PC-9 (cell line): ENCODE measurements around the gene TCF12. TPM values are rescaled to one million over a fixed set of nuclear protein-coding genes. Genes with fewer than 3 reads are reported as not detected.

ENCODE experiments used
- BruUV-seq: library from RNA; stranded (reverse); fragments of 400-500 nt; replicated peaks from 2 replicates; lab custom pipeline; 2021; lab: Mats Ljungman, UMichigan
- CTCF ChIA-PET: fragments of 300-600 bp; sonication (Branson Sonifier 250); formaldehyde crosslinking; loops from one replicate; lab custom pipeline; 2022; ENCODE audit warnings: antibody characterized with exemption; lab: Charles Lee
- POLR2A ChIA-PET: fragments of 300-600 bp; sonication (Branson Sonifier 250); formaldehyde crosslinking; loops from one replicate; lab custom pipeline; 2022; ENCODE audit warnings: antibody characterized with exemption; ENCODE audit not compliant: unreplicated experiment; lab: Charles Lee
- DNase-seq, 2 experiments: peaks; one replicate each; pipeline versions ENCODE4 v3.0.0 to v3.0.0-alpha.2; 2015 to 2022; ENCODE audit warnings: mixed read lengths in 1 of 2
- H2AFZ ChIP-seq: fragments of 200-600 bp; sonication (generic); 2 replicates; pipeline ENCODE4 v1.8.1; 2017; ENCODE audit warnings: antibody characterized with exemption
- H3F3A ChIP-seq: fragments of 200-600 bp; sonication (generic); 2 replicates; pipeline ENCODE4 v1.8.1; 2017; ENCODE audit warnings: antibody characterized with exemption, mild to moderate bottlenecking, low read depth; ENCODE audit not compliant: insufficient read depth
- H3K27ac ChIP-seq: fragments of 200-600 bp; sonication (generic); 2 replicates; pipeline ENCODE4 v1.6.1; 2016; ENCODE audit warnings: mixed run types
- H3K27me3 ChIP-seq: fragments of 200-600 bp; sonication (generic); 2 replicates; pipeline ENCODE4 v1.6.1; 2016; ENCODE audit warnings: low read depth, mixed run types; ENCODE audit not compliant: insufficient read depth
- H3K36me3 ChIP-seq: fragments of 200-600 bp; sonication (generic); 2 replicates; pipeline ENCODE4 v1.6.1; 2016; ENCODE audit warnings: low read depth, mixed run types
- H3K4me1 ChIP-seq: fragments of 200-600 bp; sonication (generic); replicated peaks from 2 replicates; pipeline ENCODE4 v1.6.1; 2016; ENCODE audit warnings: mixed run types; ENCODE audit not compliant: insufficient read depth
- H3K4me2 ChIP-seq: fragments of 200-600 bp; sonication (generic); 2 replicates; pipeline ENCODE4 v1.6.1; 2017; ENCODE audit warnings: mixed run types
- H3K4me3 ChIP-seq: fragments of 200-600 bp; sonication (generic); 2 replicates; pipeline ENCODE4 v1.6.1; 2016; ENCODE audit warnings: mixed run types
- H3K79me2 ChIP-seq: fragments of 200-600 bp; sonication (generic); 2 replicates; pipeline ENCODE4 v1.6.1; 2017; ENCODE audit warnings: low read depth, mixed run types
- H3K9me2 ChIP-seq: fragments of 200-600 bp; sonication (generic); 2 replicates; pipeline ENCODE4 v1.8.1; 2017; ENCODE audit warnings: mild to moderate bottlenecking; ENCODE audit not compliant: insufficient read depth
- H3K9me3 ChIP-seq: fragments of 200-600 bp; sonication (generic); 2 replicates; pipeline ENCODE4 v1.8.1; 2016; ENCODE audit warnings: low read depth; ENCODE audit not compliant: insufficient read depth
- H4K20me1 ChIP-seq: fragments of 200-600 bp; sonication (generic); 2 replicates; pipeline ENCODE4 v1.8.1; 2017; ENCODE audit not compliant: insufficient read depth
- EZH2 ChIP-seq: fragments of 200-600 bp; sonication (generic); IDR thresholded peaks from 2 replicates; pipeline ENCODE4 v1.8.0; 2017; ENCODE audit warnings: antibody characterized with exemption, low read depth
- intact Hi-C: fragments of 100-400 bp; cut with micrococcal nuclease; formaldehyde crosslinking; loops from one replicate; pipeline ENCODE4 v1.10.0; 2022; ENCODE audit not compliant: unreplicated experiment
- total RNA-seq: library from RNA; stranded (reverse); gene quantifications from 2 replicates; pipeline ENCODE4 v1.2.3, GENCODE V29; 2021
- TF ChIP-seq, protein P1 (sequence below): fragments of 200-600 bp; sonication (generic); conservative IDR thresholded peaks from 2 replicates; pipeline ENCODE4 v1.6.1; 2017; ENCODE audit warnings: mixed run types, antibody characterized with exemption, mild to moderate bottlenecking, moderate library complexity

The TCF12 gene
- total RNA-seq, 1 experiment from 2014 or later: 60.1 TPM

DNA sequence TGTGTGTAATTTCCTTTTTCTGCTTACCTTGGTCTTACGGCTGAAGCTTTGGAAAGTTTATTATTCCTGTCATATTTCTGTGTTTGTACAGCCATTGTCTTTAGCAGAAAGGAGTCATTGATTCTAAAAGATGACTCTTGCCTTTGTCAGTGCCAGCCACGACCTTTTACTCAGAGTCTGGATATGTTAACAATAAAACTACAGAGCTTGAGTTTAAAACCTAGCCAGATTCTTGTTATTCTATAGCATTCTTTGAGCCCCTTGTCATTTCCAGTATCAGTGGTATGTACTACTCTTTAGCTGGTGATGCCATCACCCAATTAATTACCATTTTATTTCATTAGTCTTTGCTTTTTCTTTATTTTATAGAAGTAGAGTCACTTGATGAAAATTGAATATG, 142.4 kb downstream of the TCF12 start:
- no peak overlapping the region for H2AFZ ChIP-seq
- peak; percentile 3 to 43 for DNase-seq
- CTCF ChIA-PET: no interaction called here
- H3F3A ChIP-seq: no peaks in the 10 kb centered on the region
- POLR2A ChIA-PET: no interaction called here
- intact Hi-C loops: no loop called here
- no peaks in the 10 kb centered on the region for H3K9me2 ChIP-seq
- H3K4me2 ChIP-seq: no peak overlapping the region
- no peaks in the 10 kb centered on the region for H3K36me3 ChIP-seq
- peaks cover 6% of the 10 kb centered on the region; the same call in 1 of the 2 replicates for H3K79me2 ChIP-seq
- no peaks in the 10 kb centered on the region for H3K27me3 ChIP-seq
- peaks cover 11% of the 10 kb centered on the region for H3K4me1 ChIP-seq
- peak overlapping the region; percentile 23; the same call in 1 of the 2 replicates for H3K27ac ChIP-seq
- no TSS peak for BruUV-seq
- no peak overlapping the region for H3K4me3 ChIP-seq
- no peaks in the 10 kb centered on the region for H4K20me1 ChIP-seq
- H3K9me3 ChIP-seq: no peaks in the 10 kb centered on the region
- TF ChIP-seq EZH2: no peak
- TF ChIP-seq, protein P1, sequence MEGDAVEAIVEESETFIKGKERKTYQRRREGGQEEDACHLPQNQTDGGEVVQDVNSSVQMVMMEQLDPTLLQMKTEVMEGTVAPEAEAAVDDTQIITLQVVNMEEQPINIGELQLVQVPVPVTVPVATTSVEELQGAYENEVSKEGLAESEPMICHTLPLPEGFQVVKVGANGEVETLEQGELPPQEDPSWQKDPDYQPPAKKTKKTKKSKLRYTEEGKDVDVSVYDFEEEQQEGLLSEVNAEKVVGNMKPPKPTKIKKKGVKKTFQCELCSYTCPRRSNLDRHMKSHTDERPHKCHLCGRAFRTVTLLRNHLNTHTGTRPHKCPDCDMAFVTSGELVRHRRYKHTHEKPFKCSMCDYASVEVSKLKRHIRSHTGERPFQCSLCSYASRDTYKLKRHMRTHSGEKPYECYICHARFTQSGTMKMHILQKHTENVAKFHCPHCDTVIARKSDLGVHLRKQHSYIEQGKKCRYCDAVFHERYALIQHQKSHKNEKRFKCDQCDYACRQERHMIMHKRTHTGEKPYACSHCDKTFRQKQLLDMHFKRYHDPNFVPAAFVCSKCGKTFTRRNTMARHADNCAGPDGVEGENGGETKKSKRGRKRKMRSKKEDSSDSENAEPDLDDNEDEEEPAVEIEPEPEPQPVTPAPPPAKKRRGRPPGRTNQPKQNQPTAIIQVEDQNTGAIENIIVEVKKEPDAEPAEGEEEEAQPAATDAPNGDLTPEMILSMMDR: no peak

DNA sequence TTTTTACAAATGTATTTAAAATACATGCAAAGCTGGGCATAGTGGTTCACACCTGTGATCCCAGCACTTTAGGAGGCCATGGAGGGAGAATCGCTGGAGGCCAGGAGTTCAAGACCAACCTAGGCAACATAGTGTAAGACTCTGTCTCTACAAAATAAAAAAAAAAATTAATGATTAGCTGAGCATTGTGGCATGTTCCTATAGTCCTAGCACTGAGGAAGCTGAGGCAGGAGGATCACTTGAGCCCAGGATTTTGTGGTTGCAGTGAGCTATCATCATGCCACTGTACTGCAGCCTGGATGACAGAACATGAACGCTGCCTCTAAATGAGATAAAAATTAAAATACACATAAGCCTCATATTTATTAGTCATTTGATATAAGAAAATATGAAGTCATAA, 142.8 kb downstream of the TCF12 start:
- H2AFZ ChIP-seq: no peak overlapping the region
- TF ChIP-seq EZH2: no peak
- TF ChIP-seq, protein P1: no peak
- peaks cover 6% of the 10 kb centered on the region; the same call in 1 of the 2 replicates for H3K79me2 ChIP-seq
- no peaks in the 10 kb centered on the region for H4K20me1 ChIP-seq
- H3F3A ChIP-seq: no peaks in the 10 kb centered on the region
- CTCF ChIA-PET: no interaction called here
- peak overlapping the region; percentile 23; the same call in 1 of the 2 replicates for H3K27ac ChIP-seq
- H3K4me1 ChIP-seq: peaks cover 11% of the 10 kb centered on the region
- POLR2A ChIA-PET: no interaction called here
- no peaks in the 10 kb centered on the region for H3K9me3 ChIP-seq
- BruUV-seq: no TSS peak
- intact Hi-C loops: no loop called here
- no peak overlapping the region for H3K4me2 ChIP-seq
- H3K36me3 ChIP-seq: no peaks in the 10 kb centered on the region
- no peak for DNase-seq
- no peak overlapping the region for H3K4me3 ChIP-seq
- H3K9me2 ChIP-seq: no peaks in the 10 kb centered on the region
- no peaks in the 10 kb centered on the region for H3K27me3 ChIP-seq

DNA sequence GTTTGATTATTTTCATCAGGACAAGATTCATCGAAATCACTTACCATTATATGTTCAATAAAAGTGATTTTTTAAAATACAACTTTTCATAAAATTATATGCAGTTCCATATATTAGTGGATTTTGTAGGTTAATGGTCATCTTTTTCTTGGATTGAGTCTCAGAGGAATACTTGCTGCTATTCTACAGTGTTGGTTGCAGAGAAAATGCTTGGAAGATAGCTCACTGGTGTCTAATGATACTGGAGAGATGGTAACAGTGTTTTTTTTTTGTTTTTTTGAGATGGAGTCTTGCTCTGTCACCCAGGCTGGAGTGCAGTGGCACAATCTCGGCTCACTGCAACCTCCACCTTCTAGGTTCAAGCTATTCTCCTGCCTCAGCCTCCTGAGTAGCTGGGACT, 143.3 kb downstream of the TCF12 start:
- no peak for TF ChIP-seq EZH2
- TF ChIP-seq, protein P1: no peak
- no peak for DNase-seq
- Histone ChIP-seq H3K9me3 (no peaks in the 10 kb centered on the region), H3K9me2 (no peaks in the 10 kb centered on the region), H3K4me1 (peaks cover 11% of the 10 kb centered on the region), H2AFZ (no peak overlapping the region), H3K36me3 (no peaks in the 10 kb centered on the region), H4K20me1 (no peaks in the 10 kb centered on the region), H3K4me3 (no peak overlapping the region), H3K4me2 (no peak overlapping the region), H3F3A (no peaks in the 10 kb centered on the region), H3K79me2 (peaks cover 6% of the 10 kb centered on the region; the same call in 1 of the 2 replicates), H3K27ac (no peak overlapping the region), H3K27me3 (no peaks in the 10 kb centered on the region)
- ChIA-PET POLR2A (no interaction called here), CTCF (no interaction called here)
- BruUV-seq: no TSS peak
- intact Hi-C loops: no loop called here
